K562 (cell line): ENCODE measurements around the gene PTGES3L. TPM values are rescaled to one million over a fixed set of nuclear protein-coding genes. Genes with fewer than 3 reads are reported as not detected.

Source experiments
- MECOM ChIP-seq: fragments of 250-450 bp; sonication (Bioruptor Pico); IDR thresholded peaks from 2 replicates; pipeline ENCODE4 v1.8.0; 2022; ENCODE audit warnings: inconsistent platforms
- MLLT1 ChIP-seq, 2 experiments: fragments of 450-650 bp; IDR thresholded peaks; 2 replicates each; pipeline ENCODE4 v1.6.1; 2016
- ZBTB11 ChIP-seq, 3 experiments: fragments of 200-800 bp in 1 of 3; fragments of 250-450 bp in 1 of 3; fragments of 450-650 bp in 1 of 3; sonication (Bioruptor Pico) in 1 of 3; sonication (Bioruptor generic) in 1 of 3; formaldehyde crosslinking in 1 of 3; IDR thresholded peaks; 2 replicates each; pipeline versions ENCODE4 v1.6.1 to v1.8.0; 2016 to 2022; ENCODE audit warnings: mild to moderate bottlenecking in 2 of 3, missing genetic modification characterization in 2 of 3, missing compliant biosample characterization in 1 of 3, moderate library complexity in 1 of 3
- ZNF584 ChIP-seq: fragments of 200-800 bp; sonication (Bioruptor generic); IDR thresholded peaks from 2 replicates; pipeline ENCODE4 v1.6.1; 2016; ENCODE audit warnings: low read depth, mild to moderate bottlenecking, missing genetic modification characterization, missing compliant biosample characterization
- ZNF592 ChIP-seq: fragments of 450-650 bp; IDR thresholded peaks from 2 replicates; pipeline ENCODE4 v1.6.1; 2017; ENCODE audit warnings: antibody characterized with exemption, mild to moderate bottlenecking
- polyA plus RNA-seq, 8 experiments: library from polyadenylated mRNA; depleted of rRNA in 4 of 8; stranded (reverse) in 5 of 8; unstranded in 3 of 8; fragments of >200 nt; fragmentation: Nextera tagmentation in 2 of 8; fragmentation: Illumina TruSeq in 1 of 8; extraction: Ambion mirVana in 2 of 8; extraction: Trizol in 1 of 8; gene quantifications; 2 replicates each; pipeline versions ENCODE4 v1.2.1 to v1.2.3, GENCODE V29; 2011 to 2014; ENCODE audit warnings: inconsistent platforms in 1 of 8, missing spikeins in 1 of 8
- total RNA-seq, 7 experiments: library from RNA; depleted of rRNA in 6 of 7; stranded (reverse); fragments of >200 nt in 6 of 7; fragmentation: Illumina TruSeq in 2 of 7; extraction: Trizol in 2 of 7; gene quantifications; 2 replicates each; pipeline versions ENCODE4 v1.2.1 to v1.2.3, GENCODE V29; 2011 to 2021; ENCODE audit warnings: low replicate concordance in 1 of 7

Gene PTGES3L
- total and polyA plus RNA-seq, 9 of the 15 experiments (the other 6 are each of a cell fraction or from before 2014, with no cell fraction given): 6.0 to 16.0 (median 9.6) TPM

- TF ChIP-seq ZNF592: peak; percentile 91
- peak in 1 of 2 experiments; percentile 21; a peak in 1 of 4 replicates for TF ChIP-seq MLLT1 (IDR thresholded peaks at IDR 0.05)
- TF ChIP-seq ZBTB11 (CRISPR knock-in tag; IDR thresholded peaks at IDR 0.05): peak in 1 of 3 experiments; percentile 93; a peak in 2 of 6 replicates
- TF ChIP-seq MECOM (CRISPR knock-in tag): 0 out of 2 replicates have a peak, but pooled peaks have one; percentile 58
- TF ChIP-seq ZNF584 (CRISPR knock-in tag): peak; percentile 58; the same call in 1 of the 2 replicates
These were observed at the start of gene PTGES3L (continued) for GRCh38 chr17:42979511-42980273.
